Stimulated activated CD8-positive, alpha-beta memory T cell treated with anti-CD3 and anti-CD28 coated beads, Interleukin-4, amount 100 ng/mL, for 24 hours (primary cell): Measurements from ENCODE around the gene ALLC.

Experiments
- DNase-seq: peaks from one replicate; pipeline ENCODE4 v3.0.0-alpha.2; 2020; ENCODE audit warnings: low read depth

The ALLC gene

DNA sequence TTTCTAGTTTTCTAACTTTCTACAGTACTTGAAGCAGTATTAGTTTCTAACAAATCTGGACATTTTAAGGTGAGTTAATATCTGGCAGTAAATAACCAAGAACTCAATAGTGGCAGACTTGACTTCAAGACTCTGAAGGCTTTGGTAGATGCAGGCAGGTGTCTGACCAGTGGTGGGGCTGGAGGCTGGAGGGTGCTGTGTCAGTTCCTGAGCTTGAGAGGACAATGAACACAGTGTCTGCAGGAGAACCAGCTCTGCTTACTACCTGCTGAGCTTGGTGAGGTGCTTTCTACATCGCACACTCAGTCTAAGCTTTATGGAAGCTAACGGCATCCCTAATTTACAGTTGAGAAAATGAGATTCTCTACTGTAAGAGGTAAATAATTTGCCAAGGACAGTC lies 21.2 kb downstream of the ALLC start:
- DNase-seq, result no peak

DNA sequence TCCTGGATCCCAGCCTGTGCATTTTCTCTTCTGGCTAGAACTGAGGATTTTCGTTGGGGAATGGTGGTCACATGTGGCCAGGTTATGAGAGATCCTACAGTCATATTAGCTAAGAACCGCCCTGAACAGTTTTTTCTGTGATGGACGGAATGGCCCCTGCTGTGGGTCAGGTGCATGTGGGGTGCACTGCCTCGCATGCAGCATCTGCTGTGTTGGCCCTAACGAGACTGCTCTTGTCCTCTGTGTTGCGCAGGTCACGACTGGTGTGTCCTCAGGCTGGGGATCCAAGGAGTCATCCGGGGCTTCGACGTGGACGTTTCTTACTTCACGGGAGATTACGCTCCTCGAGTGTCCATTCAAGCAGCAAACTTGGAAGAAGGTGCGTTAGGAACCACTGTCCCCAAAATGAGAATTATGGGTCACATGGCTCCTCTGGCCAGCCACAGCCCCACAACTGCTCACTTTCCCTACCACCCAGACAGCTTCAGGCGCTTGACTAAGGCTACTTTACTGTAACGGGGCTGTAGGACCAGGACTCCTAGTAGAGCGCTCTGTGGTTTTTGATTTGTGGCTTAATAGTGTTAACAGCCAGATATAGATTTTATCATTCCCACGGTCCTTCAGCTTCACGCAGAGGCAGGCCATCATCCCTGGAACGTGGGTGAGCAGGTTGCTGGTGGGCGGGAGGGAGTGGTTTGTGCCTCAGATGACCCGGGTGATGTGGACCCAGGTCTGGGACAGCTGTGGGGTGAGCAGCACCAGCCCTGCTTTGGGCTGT lies 21.8 kb downstream of the ALLC start:
- no peak for DNase-seq

DNA sequence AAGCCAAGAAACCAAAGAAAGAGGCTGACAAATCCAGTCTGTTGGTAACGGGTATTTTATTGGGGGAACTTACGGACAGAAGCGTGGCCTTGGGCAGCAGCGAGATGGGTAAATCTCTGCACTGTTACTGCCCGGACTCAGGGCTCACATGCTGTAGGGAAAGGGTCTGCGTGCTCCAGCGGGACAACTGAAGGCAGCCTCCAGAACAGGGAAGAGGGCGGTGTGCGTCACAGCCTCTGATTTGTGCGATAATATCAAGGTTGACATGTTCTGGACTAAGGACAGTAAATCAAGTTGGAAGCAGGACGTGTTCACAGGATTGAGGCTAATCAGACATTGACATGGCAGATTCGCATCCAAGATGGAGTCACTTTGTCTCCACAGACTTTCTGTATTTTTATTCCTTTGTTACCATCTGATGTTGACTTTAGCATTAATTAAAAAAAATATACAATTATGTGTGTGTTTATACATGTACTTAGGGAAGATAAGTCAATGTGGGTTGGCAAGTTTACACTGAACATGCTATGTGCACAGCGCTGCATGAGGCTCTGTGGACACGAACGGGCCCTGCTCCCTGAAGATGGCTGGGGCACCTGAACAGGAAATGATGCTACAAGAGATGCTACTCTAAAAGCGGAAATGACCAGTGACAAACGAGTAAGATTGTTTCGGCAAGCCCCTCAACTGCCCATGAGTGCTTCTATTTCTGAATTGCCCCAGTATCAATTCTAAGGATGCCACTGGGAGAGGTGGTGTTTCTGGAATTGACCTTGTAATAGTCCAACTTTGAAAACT lies 22.7 kb downstream of the ALLC start:
- DNase-seq, result no peak

DNA sequence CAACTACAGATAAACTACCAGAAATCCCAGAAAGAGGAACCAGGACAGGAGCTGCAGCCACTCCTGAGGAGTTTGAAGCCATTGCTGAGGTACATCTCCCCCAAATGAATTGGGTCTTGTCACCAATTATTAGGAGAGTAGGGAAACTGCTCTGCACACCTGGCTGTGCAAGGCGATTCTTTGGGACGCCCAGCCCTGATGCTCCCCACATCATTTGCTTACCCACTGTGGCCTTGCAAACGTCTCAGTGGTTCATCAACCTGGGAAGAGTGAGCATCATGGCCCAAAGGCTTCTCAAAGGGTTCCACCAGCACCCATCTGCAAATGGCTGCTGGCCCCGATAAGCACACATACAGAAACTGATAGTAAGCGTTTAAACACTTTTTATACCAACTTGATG lies 23.6 kb downstream of the ALLC start:
- DNase-seq, result no peak

DNA sequence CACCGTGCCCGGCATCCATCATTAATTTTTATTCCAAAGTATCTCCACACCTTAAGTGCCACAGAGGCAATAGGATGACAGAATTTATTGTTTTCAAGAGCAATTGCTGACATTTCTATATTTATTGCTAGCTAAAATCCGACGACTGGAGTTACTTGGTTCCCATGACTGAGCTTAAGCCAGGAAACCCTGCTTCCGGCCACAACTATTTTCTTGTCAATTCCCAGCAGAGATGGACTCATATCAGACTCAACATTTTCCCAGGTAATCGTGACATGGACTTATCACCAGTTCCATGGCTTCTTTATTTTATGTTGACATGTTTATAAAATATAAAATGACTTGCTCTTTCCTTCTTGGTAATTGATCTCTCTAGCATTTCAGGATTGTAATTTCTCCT lies 24.8 kb downstream of the ALLC start:
- DNase-seq, result no peak

DNA sequence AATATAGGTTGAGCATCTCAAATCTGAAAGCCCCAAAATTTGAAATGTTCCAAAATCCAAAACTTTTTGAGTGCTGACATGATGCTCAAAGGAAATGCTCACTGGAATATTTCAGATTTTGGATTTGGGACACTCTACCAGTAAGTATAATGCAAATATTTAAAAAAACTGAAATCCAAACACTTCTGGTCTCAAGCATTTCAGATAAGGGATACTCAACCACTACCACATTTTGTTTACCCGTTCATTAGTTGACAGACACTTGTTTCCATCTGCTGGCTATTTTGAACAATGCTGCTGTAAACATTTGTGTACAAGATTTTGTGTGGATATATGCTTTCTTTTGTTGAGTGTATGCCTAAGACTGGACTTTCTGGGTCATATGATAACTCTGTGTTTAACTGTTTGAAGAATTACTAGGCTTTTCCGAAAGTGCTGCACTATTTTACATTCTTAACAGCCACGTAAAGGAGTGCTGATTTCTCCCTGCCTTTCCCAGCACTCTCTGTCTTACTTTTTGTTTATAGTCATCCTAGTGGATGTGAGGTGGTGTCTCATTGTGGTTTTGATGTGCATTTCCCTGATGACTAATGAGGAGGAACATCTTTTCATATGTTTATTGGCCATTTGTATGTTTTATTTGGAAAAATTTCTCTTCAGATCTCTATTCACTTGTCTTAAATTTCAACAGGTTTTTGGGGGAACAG lies 25.9 kb downstream of the ALLC start:
- no peak for DNase-seq

DNA sequence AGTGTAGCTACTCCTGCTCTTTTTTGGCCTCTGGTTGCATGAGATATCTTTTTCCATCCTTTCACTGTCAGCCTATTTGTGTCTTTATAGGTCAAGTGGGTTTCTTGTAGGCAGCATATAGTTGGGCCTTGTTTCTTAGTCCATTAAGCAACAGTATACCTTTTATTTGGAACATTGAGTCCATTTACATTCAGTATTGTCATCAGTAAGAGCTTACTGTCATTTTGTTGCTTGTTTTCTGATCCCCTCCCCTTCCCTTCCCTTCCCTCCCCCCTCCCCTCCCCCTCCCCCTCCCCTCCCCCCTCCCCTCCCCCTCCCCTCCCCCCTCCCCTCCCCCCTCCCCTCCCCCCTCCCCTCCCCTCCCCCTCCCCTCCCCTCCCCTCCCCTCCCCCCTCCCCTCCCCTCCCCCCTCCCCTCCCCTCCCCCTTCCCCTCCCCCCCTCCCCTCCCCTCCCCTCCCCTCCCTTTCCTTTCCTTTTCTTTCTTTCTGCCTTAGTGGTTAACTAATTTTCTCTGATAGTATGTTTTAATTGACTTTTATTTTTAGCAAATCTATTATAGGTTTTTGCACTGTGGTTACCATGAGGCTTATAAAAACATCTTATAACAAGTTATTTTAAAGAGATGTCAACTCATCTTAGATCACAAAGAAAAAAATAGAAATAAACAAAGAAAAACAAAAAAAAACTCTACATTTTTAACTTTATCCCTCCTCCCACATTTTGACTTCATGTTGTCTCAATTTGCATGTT lies 32.2 kb downstream of the ALLC start:
- no peak for DNase-seq

DNA sequence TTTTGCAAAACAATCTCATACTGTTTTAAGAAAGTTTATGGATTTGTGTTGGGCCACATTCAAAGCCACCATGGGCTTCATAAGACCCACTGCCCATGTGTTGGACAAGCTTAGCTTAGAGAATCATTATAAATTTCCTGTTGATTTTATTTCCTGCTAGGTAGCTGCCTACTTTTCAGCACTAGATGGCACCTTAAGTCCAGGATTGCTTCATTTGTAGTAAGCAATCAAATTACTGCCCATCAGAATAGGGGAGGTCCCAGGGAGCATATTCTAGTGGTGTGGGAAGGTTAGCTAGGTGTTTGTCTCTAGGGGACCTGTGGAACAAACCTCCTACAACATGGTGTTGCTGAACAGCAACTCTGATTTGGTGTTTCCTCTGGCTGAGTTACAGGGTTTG lies 34.4 kb downstream of the ALLC start:
- no peak for DNase-seq

DNA sequence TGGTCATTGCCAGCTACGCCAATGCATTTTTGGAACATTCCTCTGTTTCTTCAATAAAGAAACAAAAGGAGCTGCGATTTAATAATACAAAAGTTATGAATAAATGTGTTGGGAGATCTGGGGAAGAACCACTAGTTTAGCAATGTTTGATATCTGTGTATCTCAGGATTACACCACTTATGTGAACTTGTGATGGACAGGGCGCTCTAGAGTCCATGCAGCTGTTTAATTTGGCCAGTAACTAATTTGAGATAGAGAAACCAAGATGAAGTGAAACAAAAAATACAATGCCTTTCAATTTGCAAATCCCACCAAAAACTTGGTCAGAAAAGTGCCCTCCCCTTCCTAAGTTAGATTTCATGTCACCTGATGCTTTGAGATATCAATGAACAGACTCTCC lies 38.5 kb downstream of the ALLC start:
- no peak for DNase-seq

DNA sequence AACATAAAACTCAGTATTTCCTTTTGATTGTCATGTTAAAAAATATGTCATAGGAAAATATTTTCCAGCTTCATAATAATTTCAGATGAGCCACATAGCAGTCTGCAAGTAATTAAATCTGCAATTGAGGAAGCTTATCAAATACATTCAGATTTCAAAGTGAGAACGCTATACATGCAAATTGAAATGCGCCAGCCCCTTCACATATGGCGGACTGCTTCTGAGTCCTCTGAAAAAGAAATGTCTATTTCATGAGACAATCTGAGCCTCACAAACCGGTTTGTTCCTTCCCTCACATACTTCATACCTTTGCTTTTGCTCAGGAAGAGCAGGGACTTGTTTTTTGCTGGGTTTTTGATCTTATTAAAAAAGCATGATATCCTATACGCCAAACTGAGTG lies 43.1 kb downstream of the ALLC start:
- DNase-seq, result no peak

DNA sequence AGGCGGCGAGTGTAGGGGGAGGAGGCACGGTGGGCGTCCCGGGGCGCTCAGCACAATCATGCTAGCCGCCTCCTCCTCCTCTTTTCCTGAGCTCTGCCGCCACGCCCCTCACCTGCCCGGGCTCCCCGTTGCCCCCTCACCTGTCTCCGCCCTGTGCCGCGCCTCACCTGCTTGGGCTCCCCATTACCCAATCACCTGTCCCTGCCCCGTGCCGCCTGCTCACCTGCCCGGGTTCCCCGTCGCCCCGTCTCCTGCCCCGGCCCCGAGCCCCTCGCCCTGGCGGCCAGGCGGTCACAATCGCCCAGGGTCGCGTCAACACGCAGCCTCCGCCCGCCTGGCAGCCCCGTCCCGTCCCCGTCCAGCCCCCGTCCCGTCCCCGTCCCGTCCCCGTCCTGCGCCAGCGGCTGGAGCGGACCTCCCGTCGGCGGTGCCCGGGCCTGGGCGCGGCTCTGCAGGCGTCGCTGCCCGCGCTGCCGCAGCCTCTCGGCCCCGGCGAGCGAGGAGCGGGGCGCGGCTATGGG lies 45.3 kb downstream of the ALLC start, which contains the start of gene DCDC2C:
Gene DCDC2C, plus strand, starts transcription at position 340 of the 521 bp plus-strand sequence. Its CDS starts 177 bp downstream, at position 517.
- DNase-seq, result no peak

DNA sequence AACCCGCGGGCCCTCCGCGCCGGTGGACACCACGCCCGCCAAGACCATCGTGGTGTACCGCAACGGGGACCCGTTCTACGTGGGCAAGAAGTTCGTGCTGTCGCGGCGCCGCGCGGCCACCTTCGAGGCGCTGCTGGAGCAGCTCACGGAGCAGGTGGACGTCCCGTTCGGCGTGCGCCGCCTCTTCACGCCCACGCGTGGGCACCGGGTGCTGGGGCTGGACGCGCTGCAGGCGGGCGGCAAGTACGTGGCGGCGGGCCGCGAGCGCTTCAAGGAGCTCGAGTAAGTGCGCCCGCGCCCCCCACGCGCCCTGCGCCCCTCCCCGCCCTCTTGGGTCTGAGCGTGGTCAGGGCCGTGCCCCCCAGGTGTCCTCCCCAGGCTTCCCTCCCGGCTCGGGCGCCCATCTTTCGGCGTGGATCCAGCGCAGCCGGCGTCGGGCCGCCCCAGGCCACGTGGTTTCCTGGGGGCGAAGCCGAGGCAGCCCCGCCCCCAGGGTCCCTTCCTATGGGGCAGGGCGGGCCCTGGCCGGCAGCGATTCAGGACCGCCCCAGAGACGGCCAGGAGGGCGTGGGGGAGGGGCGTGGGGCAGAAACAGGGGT lies 45.9 kb downstream of the ALLC start:
- DNase-seq, result no peak

DNA sequence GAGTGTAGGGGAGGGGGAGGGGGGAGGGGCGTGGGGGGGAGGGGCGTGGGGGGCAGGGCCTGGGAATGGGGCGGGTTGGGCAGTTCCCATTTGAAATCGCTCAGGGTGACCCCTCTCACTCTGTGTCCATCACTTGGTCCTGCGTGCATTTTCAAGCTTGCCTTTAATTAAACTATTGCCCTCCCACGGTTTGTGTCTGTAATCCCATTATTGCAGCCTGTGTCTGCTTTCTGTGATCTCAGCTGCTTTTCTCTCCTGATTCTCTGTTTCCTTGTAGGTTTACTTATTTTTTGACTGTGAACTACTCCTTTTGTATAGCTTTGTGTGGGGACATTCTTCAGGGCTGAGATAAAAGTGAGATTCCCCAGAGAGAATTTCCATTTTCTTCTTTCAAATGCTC lies 46.7 kb downstream of the ALLC start:
- no peak for DNase-seq

DNA sequence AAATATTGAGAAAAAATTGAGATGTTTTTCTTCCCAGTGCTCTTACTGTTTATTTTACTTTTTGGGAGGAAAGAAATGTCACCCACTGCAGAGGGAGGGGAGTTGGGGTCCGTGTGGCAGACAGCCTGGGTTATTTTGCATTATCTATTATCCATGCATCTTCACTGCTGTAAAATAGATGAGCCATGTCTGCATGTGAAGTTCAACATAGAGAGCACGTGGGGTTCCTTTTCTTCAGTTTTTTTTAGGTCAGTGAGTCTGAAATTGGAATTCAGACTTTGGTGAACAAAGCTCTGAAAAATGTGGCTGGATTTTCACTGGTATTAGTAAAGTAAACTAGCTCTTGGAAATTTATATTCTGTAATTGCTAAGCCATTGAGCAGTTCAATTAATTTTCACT lies 47.8 kb downstream of the ALLC start:
- DNase-seq, result no peak

DNA sequence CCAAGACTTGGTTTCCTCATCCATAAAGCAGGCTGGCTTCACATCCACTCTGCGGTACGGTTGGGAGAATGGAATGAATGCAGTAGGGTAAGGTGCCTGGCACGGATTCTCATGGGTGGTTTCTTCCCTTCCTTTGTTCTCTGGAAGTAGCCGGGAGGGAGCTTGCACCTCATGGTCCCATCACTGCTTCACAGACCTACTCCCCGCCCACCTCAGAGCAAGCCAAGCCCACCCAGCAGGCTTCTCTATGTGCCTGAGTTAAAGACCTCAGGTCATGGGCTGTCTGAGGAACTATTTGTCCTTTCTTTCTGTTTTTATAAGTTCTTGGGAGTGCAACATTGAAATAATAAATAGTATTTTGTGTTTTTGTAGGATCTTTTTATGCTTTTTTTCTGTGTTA lies 48.9 kb downstream of the ALLC start:
- DNase-seq, result no peak

DNA sequence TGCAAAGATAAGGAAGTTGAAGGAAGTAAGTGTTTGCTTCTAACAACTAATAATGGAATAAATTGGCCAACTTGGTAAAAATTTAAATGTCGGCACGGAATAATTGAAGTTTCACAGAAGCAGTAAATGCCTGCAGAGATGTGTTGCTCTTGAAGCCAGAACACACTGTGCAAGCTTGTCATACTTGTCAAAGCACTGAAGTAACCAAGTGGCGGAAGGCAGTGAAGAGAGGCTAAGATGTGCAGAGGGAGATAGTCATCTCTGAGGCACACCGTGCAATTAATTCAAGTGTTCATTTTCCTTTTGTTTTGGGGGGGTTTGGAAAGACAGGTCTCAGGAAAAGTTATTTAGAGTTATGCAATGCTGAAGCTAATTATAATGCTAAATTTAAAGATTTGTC lies 50.6 kb downstream of the ALLC start:
- no peak for DNase-seq

DNA sequence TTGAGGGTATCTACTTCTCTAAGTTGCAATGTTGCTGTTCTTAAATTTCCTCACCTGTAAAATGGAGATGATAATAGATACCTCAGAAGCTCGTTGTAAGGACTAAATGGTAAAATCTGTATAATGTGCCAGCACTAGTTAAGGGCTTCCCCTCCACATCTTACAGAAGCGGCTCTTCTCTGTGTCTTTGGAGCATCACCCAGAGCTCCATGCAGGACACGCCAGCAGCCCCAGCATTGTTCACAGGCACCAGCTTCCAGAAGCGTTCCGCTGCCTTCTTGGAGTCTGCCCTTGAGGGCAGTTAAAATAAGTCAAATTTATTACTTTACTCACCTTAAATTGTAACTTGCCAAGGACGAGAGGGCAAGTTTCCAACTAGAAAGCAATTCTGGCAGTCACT lies 51.2 kb downstream of the ALLC start:
- DNase-seq, result no peak

DNA sequence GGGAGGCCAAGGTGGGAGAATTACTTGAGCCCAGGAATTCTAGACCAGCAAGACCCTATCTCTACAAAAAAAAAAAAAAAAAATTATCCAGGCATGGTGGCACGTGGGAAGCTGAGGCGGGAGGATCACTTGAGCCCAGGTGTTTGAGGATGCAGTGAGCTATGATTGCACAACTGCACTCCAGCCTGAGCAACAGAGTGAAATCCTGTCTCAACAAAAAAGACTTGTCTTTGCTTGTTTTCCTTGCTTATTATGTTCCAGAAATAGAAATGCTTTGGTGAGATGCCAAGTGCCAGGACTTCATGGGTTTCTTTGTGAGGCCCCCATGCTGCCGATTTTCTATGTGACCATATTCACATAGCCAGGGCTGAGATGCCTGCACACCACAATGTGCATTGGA lies 54.4 kb downstream of the ALLC start:
- DNase-seq, result no peak

DNA sequence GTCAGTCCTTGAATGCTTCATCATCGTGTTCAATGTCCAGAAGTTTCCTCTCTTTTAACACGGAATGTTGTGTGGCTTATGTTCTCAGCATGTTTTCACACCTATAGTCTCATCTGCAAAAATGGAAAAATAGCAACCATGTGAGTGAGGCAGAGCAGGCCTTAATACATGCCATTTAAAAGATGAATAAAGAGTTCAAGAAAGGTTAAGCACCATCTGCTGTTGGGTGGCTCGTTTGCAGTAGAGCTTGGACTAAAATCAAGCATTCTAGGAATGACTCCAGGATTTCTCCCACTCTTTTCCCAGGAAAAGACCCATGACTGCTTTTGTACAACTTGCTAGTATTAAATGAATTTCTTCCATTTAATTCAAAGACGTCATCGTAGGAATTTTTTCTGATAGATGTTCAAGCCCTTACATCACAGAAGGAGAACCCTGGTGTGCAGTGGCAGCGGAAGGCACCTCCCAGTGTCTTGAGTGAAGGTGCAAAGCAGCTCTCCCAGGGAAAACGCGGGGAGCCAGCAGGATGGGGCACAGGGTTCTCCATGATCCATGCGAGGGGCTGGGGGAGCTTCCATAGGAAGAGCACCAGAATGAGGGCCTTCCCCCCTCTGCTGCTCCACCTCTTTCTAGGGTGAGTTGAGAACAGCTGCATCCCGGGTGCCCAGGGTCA lies 55.0 kb downstream of the ALLC start:
- DNase-seq, result no peak

DNA sequence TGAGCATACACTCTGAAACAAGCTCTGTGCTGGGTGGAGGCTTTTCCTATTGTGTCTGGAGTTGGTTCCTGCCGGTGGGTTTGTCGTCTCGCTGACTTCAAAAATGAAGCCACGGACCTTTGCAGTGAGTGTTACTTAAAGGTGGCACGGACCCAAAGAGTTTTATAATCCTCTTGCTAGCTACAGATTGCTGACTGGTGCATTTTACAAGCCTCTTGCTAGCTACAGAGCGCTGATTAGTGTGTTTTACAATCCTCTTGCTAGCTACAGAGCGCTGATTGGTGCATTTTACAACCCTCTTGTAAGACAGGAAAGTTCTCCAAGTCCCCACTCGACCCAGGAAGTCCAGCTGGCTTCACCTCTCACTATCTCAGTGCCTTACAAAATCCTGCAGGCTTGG lies 60.7 kb downstream of the ALLC start:
- no peak for DNase-seq

DNA sequence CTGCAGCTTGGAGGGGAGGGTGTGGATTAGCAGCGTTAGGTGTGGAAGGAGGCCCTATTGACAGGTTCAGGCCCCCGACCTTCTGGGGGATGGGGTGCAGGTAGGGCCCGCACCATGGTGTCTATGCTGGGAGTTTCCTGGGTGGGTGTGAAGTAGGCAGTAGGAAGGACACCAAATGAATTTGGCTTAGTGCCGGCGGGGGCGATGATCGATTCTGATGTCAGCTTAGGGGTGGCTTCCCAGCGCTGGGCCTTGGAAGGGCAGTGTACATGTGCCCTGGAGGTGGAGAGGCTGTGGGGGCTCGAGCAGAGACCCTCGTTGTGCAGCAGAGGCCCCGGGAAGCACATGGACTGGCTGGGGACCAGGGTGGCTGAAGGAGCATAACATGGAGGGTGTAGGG lies 67.0 kb downstream of the ALLC start:
- no peak for DNase-seq
